Common myeloid progenitor, CD34-positive (primary cell): ENCODE measurements around the gene C4orf50.

Experiments
- CTCF ChIA-PET: fragments of 350-600 bp; sonication (Branson Sonifier 250); formaldehyde crosslinking; loops from one replicate; lab custom pipeline; 2021; ENCODE audit warnings: antibody characterized with exemption; lab: Charles Lee
- POLR2A ChIA-PET: fragments of 350-600 bp; sonication (Branson Sonifier 250); formaldehyde crosslinking; loops from one replicate; lab custom pipeline; 2021; ENCODE audit warnings: antibody characterized with exemption; lab: Charles Lee
- DNase-seq, 3 donors: peaks; one replicate each; pipeline versions ENCODE4 v3.0.0 to v3.0.0-alpha.2; 2013
- H3K27ac ChIP-seq, 2 experiments: 1 replicate in 1 of 2; 2 replicates in 1 of 2; pipeline ENCODE4 v1.7.0; 2013; ENCODE audit warnings: inconsistent platforms in 2 of 2, low read length in 2 of 2, mild to moderate bottlenecking in 2 of 2, low read depth in 1 of 2, moderate library complexity in 1 of 2; ENCODE audit not compliant: severe bottlenecking in 2 of 2, insufficient read depth in 1 of 2, poor library complexity in 1 of 2
- H3K27me3 ChIP-seq, 5 experiments: replicated peaks in 2 of 5; 1 replicate in 3 of 5; 2 replicates in 2 of 5; pipeline versions ENCODE4 v1.6.1 to v1.7.0; 2013; ENCODE audit warnings: low read length in 4 of 5, mild to moderate bottlenecking in 2 of 5, moderate library complexity in 2 of 5, inconsistent platforms in 1 of 5; ENCODE audit not compliant: insufficient read depth in 5 of 5, control insufficient read depth in 4 of 5
- H3K36me3 ChIP-seq, 4 experiments: 1 replicate in 2 of 4; 2 replicates in 2 of 4; pipeline versions ENCODE4 v1.6.1 to v1.7.0; 2013; ENCODE audit warnings: low read length in 3 of 4, control low read depth in 1 of 4, mild to moderate bottlenecking in 1 of 4; ENCODE audit not compliant: control insufficient read depth in 4 of 4, insufficient read depth in 4 of 4
- H3K4me1 ChIP-seq, 4 experiments: 1 replicate in 3 of 4; 2 replicates in 1 of 4; pipeline versions ENCODE4 v1.6.1 to v1.7.1; 2013; ENCODE audit warnings: low read length in 3 of 4, mild to moderate bottlenecking in 3 of 4, control low read depth in 1 of 4, inconsistent platforms in 1 of 4, moderate library complexity in 1 of 4; ENCODE audit not compliant: control insufficient read depth in 4 of 4, insufficient read depth in 4 of 4; ENCODE audit errors: control extremely low read depth in 1 of 4
- H3K4me3 ChIP-seq, 7 experiments: 1 replicate in 4 of 7; 2 replicates in 3 of 7; pipeline versions ENCODE4 v1.5.1 to v1.7.0; 2013; ENCODE audit warnings: mild to moderate bottlenecking in 7 of 7, low read length in 6 of 7, moderate library complexity in 6 of 7, inconsistent platforms in 2 of 7, low read depth in 2 of 7, control low read depth in 1 of 7; ENCODE audit not compliant: insufficient read depth in 4 of 7, control insufficient read depth in 1 of 7; ENCODE audit errors: extremely low read depth in 1 of 7
- H3K9me3 ChIP-seq, 5 experiments: 1 replicate in 4 of 5; 2 replicates in 1 of 5; pipeline versions ENCODE4 v1.6.1 to v1.7.1; 2013; ENCODE audit warnings: low read length in 4 of 5, mild to moderate bottlenecking in 2 of 5, inconsistent platforms in 1 of 5, low read depth in 1 of 5, moderate library complexity in 1 of 5; ENCODE audit not compliant: control insufficient read depth in 4 of 5, insufficient read depth in 2 of 5; ENCODE audit errors: control extremely low read depth in 1 of 5
- WGBS: methylation state at CpG from one replicate; pipeline ENCODE4 v1.1.5; 2013; ENCODE audit not compliant: insufficient coverage; 5-methylcytosine and 5-hydroxymethylcytosine counted together

The C4orf50 gene

GRCh38 chr4:5959211-5959982 lies 58.8 kb downstream of the C4orf50 start:
- CTCF ChIA-PET: no interaction called here
- 82% methylated on average over 17 of the region's 20 CpGs for WGBS
- no peak for DNase-seq

DNA sequence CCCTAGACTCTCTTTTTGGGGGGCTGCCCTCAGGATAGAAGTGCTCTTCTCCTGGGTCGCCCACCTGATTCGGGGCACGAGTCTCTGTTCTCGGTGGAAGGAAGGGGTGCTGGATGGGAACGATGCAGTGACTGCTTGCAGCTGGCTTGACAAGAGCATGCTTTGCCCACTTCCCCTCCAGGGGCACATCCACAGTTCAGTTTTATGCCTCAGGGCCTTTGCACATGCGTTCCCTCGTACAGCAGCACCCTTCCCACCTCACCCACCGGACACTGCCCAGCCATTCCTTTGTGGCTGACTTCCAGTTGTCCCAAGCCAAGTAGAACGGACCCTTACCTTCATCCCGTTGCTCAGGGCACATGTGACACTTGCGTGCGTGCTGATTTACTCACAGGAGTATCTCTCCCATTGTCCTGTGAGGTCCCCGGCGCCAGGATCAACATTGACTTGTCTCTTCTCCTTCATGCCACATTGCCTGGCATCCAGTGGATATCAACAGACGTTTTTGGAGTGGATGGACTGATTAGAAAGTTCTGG lies 60.0 kb downstream of the C4orf50 start:
- WGBS: 94% methylated on average over 8 of the region's 15 CpGs
- POLR2A ChIA-PET: no interaction called here
- Histone ChIP-seq H3K4me3 (no peak overlapping the region), H3K4me1 (peaks cover 0 to 7% (median 3%) of the 10 kb centered on the region in 4 experiments), H3K36me3 (no peaks in the 10 kb centered on the region), H3K27ac (no peak overlapping the region), H3K27me3 (peaks cover 0 to 79% (median 11%) of the 10 kb centered on the region in 5 experiments), H3K9me3 (no peaks in the 10 kb centered on the region)
- no peak for DNase-seq
- CTCF ChIA-PET: no interaction called here

More at GRCh38 chr4:5959211-5959982, 58.8 kb downstream of the C4orf50 start:
- Histone ChIP-seq H3K9me3 (no peaks in the 10 kb centered on the region), H3K27me3 (peaks cover 0 to 74% (median 10%) of the 10 kb centered on the region in 5 experiments), H3K27ac (no peak overlapping the region), H3K36me3 (no peaks in the 10 kb centered on the region), H3K4me3 (no peak overlapping the region), H3K4me1 (peaks cover 0 to 7% (median 3%) of the 10 kb centered on the region in 4 experiments)
- POLR2A ChIA-PET: no interaction called here

GRCh38 chr4:5957076-5957475 lies 61.2 kb downstream of the C4orf50 start:
- WGBS: 83% methylated on average over 15 of the region's 16 CpGs

DNA sequence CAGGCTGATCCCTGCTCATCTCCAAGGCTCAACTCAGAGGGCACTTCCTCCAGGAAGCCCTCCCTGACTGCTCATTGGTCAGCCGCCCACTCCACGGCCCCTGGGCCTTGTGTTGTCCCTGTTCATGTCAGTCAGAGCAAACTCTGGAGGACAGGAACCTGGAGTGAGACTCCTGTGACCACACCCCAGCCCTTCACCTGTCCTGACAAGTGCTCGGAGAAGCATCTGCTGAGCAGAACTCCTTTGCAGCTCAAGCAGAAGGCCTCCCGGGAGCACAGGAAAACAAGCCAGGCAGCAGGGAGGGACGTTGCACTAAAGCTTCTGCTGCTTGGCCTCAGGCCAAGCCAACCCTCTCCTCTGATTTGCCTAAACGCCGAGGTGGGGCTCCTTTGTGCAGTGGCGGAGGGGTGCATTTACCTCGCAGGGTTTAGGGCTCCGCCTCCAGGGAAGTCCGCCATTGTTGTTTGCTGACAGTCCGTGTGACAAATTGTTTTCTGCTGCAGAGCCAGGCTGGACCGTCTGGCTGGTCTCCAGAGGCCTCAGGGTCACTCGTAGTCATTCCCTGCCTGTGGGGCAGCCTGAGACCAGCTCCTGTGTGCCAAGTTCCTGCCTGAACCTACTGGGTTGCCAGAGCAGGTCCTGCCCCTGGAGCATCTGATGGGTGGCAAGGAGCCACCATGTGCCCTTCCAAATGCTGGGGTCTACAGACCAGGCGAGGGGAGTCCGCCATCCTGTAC lies 61.8 kb downstream of the C4orf50 start:
- H3K36me3 ChIP-seq: no peaks in the 10 kb centered on the region
- DNase-seq: peak in 1 of 3 donors; percentile 10
- no peak overlapping the region for H3K27ac ChIP-seq
- peaks cover 0 to 7% (median 3%) of the 10 kb centered on the region in 4 experiments for H3K4me1 ChIP-seq
- 30% methylated on average over 16 of the region's 16 CpGs for WGBS
- POLR2A ChIA-PET: no interaction called here
- peaks cover 0 to 85% (median 13%) of the 10 kb centered on the region in 5 experiments for H3K27me3 ChIP-seq
- CTCF ChIA-PET: no interaction called here
- H3K9me3 ChIP-seq: no peaks in the 10 kb centered on the region
- H3K4me3 ChIP-seq: peak overlapping the region in 2 of 7 experiments; percentile 13 to 20

More at GRCh38 chr4:5957076-5957475, 61.2 kb downstream of the C4orf50 start:
- peaks cover 0 to 7% (median 3%) of the 10 kb centered on the region in 4 experiments for H3K4me1 ChIP-seq
- H3K27ac ChIP-seq: no peak overlapping the region
- DNase-seq: no peak
- ChIA-PET POLR2A (no interaction called here), CTCF (no interaction called here)
- H3K36me3 ChIP-seq: no peaks in the 10 kb centered on the region
- no peak overlapping the region for H3K4me3 ChIP-seq
- peaks cover 0 to 85% (median 15%) of the 10 kb centered on the region in 5 experiments for H3K27me3 ChIP-seq
- H3K9me3 ChIP-seq: no peaks in the 10 kb centered on the region

DNA sequence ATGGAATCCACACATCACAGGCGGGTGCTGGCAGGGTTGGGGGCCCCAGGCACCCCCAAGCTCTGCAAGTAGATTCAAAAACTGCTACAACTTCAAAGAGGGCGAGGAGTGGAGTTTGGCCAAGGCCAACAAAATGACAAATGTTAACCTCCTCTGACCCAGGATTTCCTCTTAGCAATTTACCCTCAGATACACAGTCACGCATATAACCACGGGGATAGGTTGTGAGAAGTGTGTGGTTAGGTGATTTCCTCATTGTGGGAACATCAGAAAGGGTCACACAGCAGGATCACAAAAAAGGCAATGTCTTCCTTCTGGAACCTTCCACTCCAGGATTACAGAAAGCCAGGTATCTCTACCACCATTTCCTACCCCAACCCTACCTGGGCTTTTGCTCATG lies 62.4 kb downstream of the C4orf50 start:
- no peaks in the 10 kb centered on the region for H3K36me3 ChIP-seq
- CTCF ChIA-PET: no interaction called here
- POLR2A ChIA-PET: no interaction called here

DNA sequence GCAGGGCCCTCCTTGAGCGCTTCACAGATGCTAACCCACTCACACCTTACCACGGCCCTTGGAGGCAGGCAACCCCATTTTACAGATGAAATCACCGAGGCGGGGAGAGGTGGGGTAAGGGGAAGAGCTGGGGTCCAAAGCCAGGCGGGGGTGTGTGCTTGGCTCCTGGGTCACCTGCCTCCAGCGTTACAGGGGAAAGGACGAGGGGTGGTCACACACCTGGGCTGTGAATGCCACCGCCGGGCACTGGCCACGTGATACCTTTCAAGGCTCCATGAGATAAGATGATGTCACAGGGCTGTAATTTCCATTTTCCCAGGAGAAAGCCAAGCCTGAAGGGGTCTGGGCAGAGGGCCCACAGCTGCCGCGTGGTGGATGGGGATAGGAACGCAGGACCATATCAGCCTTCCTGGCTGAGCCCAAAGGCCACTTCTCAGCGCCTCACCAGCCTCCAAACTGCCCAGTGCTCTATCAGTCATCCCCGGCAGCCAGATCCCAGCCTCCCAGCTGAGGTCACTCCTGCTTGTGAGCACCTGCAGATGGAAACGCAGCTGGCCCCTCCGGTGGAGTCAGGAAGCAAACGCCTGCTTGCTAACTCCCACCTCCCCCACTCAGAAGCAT lies 62.9 kb downstream of the C4orf50 start:
- Histone ChIP-seq H3K4me3 (no peak overlapping the region), H3K27me3 (peaks cover 0 to 88% (median 13%) of the 10 kb centered on the region in 5 experiments), H3K36me3 (no peaks in the 10 kb centered on the region), H3K9me3 (no peaks in the 10 kb centered on the region), H3K27ac (no peak overlapping the region), H3K4me1 (peaks cover 0 to 7% (median 3%) of the 10 kb centered on the region in 4 experiments)
- WGBS: 66% methylated on average over 12 of the region's 18 CpGs
- no peak for DNase-seq
- ChIA-PET CTCF (interaction anchor here (1.0 kb wide), 1 partner anchor 30 kb away, joined by 3 read pairs; no protein-coding TSS in a partner anchor), POLR2A (no interaction called here)

More for the DNA sequence above, 62.4 kb downstream of the C4orf50 start:
- no peak overlapping the region for H3K27ac ChIP-seq
- no peak for DNase-seq
- peaks cover 0 to 7% (median 3%) of the 10 kb centered on the region in 4 experiments for H3K4me1 ChIP-seq
- no peak overlapping the region for H3K4me3 ChIP-seq
- H3K27me3 ChIP-seq: peaks cover 0 to 88% (median 13%) of the 10 kb centered on the region in 5 experiments
- WGBS: no CpG with 5 or more reads among the region's 4 CpGs
- no peaks in the 10 kb centered on the region for H3K9me3 ChIP-seq
